AG20443 (cell line): ENCODE measurements around the gene ATP13A3.
"Not testable (repeated sequence)": the region's sequence is repeated elsewhere in the genome, so short reads cannot be mapped to it uniquely, and the experiment has no call there.

Experiments
- DNase-seq: peaks from one replicate; pipeline ENCODE4 v3.0.0; 2012; ENCODE audit warnings: low spot score, mixed read lengths

ATP13A3 gene

GRCh38 chr3:194486540-194487288 lies at the start of gene ATP13A3:
ATP13A3 (minus strand) TSS chr3:194487002; CDS start chr3:194462190, 24,812 bp downstream.
- DNase-seq: peak; percentile 97

- not testable (repeated sequence) for DNase-seq
Measured at GRCh38 chr3:194535199-194535598, 48.4 kb upstream of the ATP13A3 start.

DNA sequence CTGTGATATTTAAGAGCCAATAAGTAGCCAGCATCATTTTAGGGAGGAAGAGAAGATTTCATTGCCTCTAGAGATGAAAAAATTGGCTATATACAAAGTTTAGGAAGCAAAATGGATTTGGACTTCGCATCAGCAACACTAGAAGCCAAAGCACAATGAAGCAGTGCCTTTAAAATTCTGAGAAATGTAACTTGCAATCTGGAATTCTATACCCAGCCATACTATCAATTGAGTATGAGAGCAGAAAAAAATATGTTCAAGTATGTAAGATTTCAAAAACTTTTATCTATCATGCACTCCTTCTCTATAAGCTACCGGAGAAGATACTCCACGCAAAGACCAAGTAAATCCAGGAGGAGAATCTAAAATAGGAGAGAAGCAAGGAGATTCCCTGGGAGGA lies 47.4 kb upstream of the ATP13A3 start:
- no peak for DNase-seq

- peak; percentile 26 for DNase-seq
Measured at GRCh38 chr3:194532591-194532990, 45.8 kb upstream of the ATP13A3 start.

GRCh38 chr3:194527726-194528125 lies 40.9 kb upstream of the ATP13A3 start:
- no peak for DNase-seq

DNA sequence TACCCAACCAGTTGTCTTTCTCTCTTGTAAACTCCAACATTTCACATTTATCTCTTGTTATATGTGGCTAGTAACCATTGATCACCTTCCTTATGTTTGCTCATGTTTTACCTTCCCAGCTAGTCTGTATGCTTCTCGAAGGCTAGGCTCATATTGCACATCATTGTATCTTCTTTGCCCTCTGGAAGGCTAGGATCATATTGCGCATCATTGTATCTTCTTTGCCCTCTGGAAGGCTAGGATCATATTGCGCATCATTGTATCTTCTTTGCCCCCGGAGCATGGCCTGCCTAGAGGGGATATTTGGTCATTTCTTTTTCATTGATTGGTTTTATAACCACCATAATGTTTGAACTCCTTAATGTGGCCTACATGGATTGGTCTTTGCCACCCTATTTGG lies 39.4 kb upstream of the ATP13A3 start:
- no peak for DNase-seq

DNA sequence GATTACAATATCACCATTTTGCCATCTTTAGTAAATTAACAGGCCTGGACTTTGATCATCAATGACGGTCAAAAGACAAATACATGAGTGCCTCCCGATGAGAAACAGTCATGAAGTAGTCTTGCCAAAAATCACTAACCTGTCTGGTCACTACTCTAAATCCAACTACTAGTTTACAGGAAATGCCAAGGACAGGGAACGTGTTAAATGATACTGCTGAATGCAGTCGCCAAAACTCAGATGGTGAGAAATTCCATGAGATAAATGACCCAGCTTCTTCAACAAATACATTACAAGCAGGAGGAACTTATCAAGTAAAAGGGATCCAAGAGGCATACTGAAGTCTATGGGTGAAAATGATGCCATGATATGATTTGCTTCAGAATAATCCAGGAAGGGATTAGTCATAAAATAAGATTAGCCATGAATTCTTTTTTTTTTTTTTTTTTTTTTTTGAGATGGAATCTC lies 35.8 kb upstream of the ATP13A3 start:
- DNase-seq: no peak

DNA sequence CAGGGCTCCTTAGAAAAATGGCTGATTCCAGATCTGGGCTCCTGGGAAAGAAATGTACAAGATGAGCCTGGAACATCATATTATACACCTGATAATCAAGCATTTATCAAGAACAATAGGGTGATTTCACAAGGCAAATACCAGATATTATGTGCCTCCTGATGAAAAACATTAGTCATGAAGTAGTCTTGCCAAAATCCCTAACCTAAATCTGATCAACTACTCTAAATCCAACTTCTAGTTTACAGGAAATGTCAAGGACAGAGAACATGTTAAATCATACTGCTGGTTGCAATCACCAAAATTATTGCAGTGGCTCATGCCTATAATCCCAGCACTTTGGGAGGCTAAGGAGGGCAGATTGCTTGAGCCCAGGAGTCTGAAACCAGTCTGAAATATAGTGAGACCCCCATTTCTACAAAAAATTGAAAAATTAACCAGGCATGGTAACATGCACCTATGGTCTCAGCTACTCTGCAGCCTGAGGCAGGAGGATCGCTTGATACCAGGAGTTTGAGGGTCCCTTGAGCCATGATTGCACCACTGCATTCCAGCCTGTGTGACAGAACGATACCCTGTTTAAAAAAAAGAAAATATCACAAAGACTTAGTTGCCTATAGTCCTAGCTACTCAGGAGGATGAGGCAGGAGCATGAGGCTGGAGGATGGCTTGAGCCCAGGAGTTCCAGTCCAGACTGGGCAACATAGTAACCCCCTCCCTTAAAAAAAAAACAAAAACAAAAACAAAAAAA lies 34.9 kb upstream of the ATP13A3 start:
- DNase-seq: peak; percentile 30

DNA sequence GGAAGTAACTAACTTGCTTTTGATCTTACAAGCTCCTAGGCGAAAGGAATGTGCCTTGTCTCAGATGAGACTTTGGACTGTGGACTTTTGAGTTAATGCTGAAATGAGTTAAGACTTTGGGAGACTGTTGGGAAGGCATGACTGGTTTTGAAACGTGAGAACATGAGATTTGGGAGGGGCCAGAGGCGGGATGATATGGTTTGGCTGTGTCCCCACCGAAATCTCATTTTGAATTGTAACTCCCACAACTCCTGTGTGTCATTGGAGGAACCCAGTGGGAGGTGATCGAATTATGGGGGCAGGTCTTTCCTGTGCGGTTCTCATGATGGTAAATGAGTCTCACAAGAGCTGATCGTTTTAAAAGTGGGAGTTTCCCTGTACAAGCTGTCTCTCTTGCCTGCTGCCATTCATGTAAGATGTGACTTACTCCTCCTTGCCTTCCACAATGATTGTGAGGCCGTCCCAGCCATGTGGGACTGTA lies 33.9 kb upstream of the ATP13A3 start:
- not testable (repeated sequence) for DNase-seq

DNA sequence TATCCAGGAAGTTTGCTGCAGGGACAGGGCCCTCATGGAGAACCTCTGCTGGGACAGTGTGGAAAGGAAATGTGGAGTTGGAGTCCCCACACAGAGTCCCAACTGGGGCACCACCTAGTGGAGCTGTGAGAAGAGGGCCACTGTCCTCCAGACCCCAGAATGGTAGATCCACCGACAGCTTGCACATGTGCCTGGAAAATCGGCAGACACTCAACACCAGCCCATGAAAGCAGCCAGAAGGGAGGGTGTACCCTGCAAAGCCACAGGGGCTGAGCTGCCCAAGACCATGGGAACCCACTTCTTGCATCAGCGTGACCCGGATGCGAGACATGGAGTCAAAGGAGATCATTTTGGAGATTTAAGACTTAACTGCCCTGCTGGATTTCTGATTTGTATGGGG lies 33.4 kb upstream of the ATP13A3 start:
- DNase-seq: not testable (repeated sequence)

- no peak for DNase-seq
Measured at GRCh38 chr3:194518652-194519051, 31.9 kb upstream of the ATP13A3 start.

GRCh38 chr3:194517333-194517732 lies 30.5 kb upstream of the ATP13A3 start:
- DNase-seq: no peak

GRCh38 chr3:194514626-194515025 lies 27.8 kb upstream of the ATP13A3 start:
- DNase-seq: no peak

DNA sequence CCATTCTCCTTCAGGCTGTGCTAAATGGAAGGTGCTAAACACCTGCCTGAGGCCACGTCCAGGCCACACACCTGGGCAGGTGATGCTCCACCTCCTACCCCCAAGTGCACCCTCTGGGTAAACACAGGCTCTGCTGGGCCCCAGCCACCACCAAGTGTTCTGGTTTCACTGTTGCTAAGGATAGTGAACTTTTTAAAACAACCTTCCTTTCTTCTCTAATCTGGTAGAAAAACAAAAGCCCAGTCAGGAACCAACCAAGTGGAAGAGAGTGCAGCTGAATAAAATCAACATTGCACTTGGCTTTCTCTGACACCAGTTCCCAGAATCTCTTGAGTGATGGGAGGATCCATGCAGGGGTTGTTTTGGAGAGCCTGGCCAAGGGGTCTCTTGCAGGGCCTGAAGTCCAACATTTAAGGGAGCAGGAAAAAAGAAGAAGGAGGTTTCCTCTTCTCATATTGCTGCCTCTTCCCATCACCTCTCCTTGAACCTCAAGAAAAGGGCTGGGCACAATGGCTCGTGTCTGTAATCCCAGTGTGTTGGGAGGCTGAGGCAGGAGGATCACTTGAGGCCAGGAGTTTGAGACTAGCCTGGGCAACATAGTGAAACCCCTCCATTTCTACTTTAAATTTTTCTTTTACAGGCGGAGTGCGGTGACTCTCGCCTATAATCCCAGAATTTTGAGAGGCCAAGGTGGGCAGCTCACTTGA lies 26.2 kb upstream of the ATP13A3 start:
- no peak for DNase-seq

DNA sequence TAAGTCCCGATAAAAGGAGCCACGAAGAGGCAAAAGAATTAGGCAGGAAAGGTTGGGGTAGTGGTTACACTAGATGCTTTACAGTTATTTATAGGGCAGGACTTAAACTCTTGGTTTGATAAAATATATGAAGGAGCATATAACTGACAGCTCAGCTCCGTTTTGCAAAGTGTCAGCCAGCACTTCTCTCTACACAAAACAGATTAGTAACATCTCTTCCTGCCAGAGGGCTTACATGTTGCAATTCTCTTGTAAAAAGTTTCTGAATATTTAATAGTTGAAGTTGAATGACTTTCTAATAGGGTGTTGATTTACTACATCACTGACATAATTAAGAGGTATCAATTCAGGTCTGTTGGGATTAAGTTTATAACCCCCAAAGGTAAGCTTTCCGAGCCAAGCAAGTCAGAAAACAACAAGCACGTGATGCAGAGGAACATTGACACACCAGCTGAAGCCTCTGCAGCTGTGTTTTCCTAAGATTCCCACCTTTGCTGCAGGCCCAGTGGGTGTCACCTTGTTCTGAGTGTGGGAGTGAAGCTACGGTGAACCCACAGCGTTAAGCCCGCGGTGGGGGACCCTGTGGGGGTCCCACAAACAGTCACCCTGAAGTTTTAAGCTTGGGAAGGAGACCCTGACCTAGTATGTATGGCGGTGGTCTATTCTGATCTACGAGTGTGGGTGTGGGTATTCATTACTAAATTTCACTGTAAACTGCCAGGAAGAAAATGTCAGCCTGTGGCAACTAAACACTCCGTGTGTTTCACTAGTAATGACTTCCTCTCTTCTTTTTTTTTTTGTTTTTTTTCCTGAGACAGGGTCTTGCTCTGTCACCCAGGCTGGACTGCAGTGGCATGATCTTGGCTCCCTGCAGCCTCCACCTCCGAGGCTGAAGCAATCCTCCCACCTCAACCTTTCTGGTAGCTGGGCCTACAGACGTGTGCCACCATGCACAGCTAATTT lies 22.0 kb upstream of the ATP13A3 start:
- no peak for DNase-seq

- no peak for DNase-seq
Measured at GRCh38 chr3:194507571-194507970, 20.8 kb upstream of the ATP13A3 start.

DNA sequence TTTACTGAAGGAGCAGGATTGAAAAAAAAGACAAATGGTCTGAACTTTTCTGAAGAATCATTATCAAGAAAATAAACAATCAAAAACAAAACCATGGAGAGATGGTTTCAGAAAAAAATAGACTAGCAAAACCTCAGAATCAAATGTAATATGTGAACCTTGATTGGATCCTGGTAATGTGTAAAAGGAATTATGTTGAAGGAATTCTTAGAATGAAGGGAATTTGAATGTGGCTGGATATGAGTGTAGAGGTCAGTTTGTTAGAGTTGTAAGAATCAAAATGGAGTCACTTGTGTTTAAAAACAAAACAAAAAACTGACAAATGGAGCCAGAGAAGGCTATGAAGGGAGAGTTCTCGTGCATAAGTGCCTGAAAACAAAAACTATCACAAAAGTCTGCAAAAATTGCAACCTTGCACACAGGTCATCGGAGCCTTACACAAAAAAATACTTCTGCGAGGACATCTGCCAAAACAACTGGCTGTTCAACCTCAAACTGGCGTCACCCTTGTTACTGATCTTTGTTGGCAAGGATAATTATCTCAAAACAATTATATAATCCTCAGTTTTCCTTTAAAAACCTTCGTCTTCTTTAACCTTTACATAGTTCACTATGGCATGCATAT lies 19.1 kb upstream of the ATP13A3 start:
- no peak for DNase-seq

- DNase-seq: no peak
Measured at GRCh38 chr3:194504861-194505260, 18.1 kb upstream of the ATP13A3 start.

DNA sequence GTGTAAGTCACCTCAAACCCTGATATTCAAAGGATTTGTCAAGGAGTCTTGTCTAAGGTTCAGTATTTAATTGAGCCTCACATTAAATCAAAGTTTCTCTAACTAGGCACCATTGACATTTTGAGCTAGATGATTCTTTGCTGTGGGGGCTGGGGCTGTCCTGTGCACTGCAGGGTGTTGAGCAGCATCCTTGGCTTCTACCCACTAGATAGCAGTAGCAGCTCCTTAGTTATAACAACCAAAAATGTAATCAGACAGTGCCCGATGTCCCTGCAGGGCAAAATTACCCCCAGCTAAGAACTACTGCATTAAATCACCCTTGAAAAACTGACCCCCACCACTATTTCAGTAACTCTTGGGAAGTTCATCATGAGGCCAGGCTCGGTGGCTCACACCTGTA lies 17.3 kb upstream of the ATP13A3 start:
- DNase-seq: no peak

GRCh38 chr3:194503081-194503531 lies 16.3 kb upstream of the ATP13A3 start:
- DNase-seq: no peak

- DNase-seq: no peak
Measured at GRCh38 chr3:194500198-194500597, 13.4 kb upstream of the ATP13A3 start.
